GM10248 (cell line): ENCODE data around the gene CELF4.

Experiments used
- CTCF ChIA-PET: fragments of 300-600 bp; sonication (Branson Sonifier 250); formaldehyde crosslinking; extraction: SDS; loops from one replicate; lab custom pipeline; 2021; ENCODE audit warnings: antibody characterized with exemption; lab: Yijun Ruan, JAX
- POLR2A ChIA-PET: fragments of 350-650 bp; sonication (Branson Sonifier 250); formaldehyde crosslinking; extraction: SDS; loops from one replicate; lab custom pipeline; 2020; ENCODE audit warnings: antibody characterized with exemption; lab: Yijun Ruan, JAX
- DNase-seq: peaks from one replicate; pipeline ENCODE4 v3.0.0; 2012; ENCODE audit errors: extremely low spot score
- CTCF ChIP-seq: IDR thresholded peaks from 2 replicates; pipeline ENCODE4 v1.5.1; 2012; ENCODE audit warnings: mild to moderate bottlenecking, low read depth; ENCODE audit errors: extremely low read depth, missing control alignments, control extremely low read depth

CELF4 gene

GRCh38 chr18:37457753-37458152, 107.8 kb downstream of the CELF4 start:
- DNase-seq: no peak
- POLR2A ChIA-PET: no interaction called here
- CTCF ChIA-PET: interaction anchor here (1.0 to 2.7 kb wide), 2 partner anchors 10 to 17 kb away, joined by 3 to 13 read pairs; no protein-coding TSS in a partner anchor
- no peak for TF ChIP-seq CTCF

- DNase-seq: no peak
- CTCF ChIA-PET: interaction anchor here (1.0 to 2.7 kb wide), 2 partner anchors 10 to 18 kb away, joined by 3 to 13 read pairs; no protein-coding TSS in a partner anchor
- POLR2A ChIA-PET: no interaction called here
- no peak for TF ChIP-seq CTCF
Measured at GRCh38 chr18:37457341-37457740, 108.3 kb downstream of the CELF4 start.

GRCh38 chr18:37456873-37457272, 108.7 kb downstream of the CELF4 start:
- ChIA-PET POLR2A (no interaction called here), CTCF (interaction anchor here (2.7 kb wide), 1 partner anchor 11 kb away, joined by 13 read pairs; no protein-coding TSS in a partner anchor)
- no peak for TF ChIP-seq CTCF
- DNase-seq: no peak

GRCh38 chr18:37456395-37456794, 109.2 kb downstream of the CELF4 start:
- ChIA-PET POLR2A (no interaction called here), CTCF (no interaction called here)
- DNase-seq: no peak
- no peak for TF ChIP-seq CTCF

- ChIA-PET POLR2A (no interaction called here), CTCF (interaction anchor here (1.0 kb wide), 1 partner anchor 21 kb away, joined by 3 read pairs; no protein-coding TSS in a partner anchor)
- TF ChIP-seq CTCF: no peak
- no peak for DNase-seq
Measured at GRCh38 chr18:37453752-37454151, 111.8 kb downstream of the CELF4 start.

- DNase-seq: no peak
- ChIA-PET POLR2A (no interaction called here), CTCF (no interaction called here)
- TF ChIP-seq CTCF: no peak
Measured at GRCh38 chr18:37452682-37453385, 112.8 kb downstream of the CELF4 start.
